HG02885 (cell line): Measurements from ENCODE around the gene ABCG8.

Experiments
- ATAC-seq: cut with Tn5 transposase; IDR thresholded peaks from one replicate; pipeline ENCODE4 v1.9.1; 2021; ENCODE audit warnings: mild to moderate bottlenecking; ENCODE audit not compliant: unreplicated experiment, poor library complexity

The ABCG8 gene

GRCh38 chr2:43853141-43854081 lies 14.6 kb downstream of the ABCG8 start:
- ATAC-seq: no peak

- ATAC-seq: no peak
These were observed 15.9 kb downstream of the ABCG8 start for GRCh38 chr2:43854671-43855070.

DNA sequence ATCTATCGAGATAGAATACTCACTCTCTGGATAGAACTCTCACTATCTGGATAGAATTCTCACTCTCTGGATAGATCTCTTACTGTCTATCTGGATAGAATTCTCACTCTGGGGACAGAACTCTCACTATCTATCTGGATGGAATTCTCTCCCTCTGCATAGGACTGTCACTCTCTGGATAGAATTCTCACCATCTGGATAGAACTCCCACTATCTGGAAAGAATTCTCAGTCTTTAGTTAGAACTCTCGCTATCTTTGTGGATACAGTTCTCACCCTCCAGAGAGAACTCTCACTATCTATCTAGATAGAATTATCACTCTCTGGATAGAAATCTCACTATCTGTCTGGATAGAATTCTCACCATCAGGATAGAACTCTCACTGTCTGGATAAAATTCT lies 16.5 kb downstream of the ABCG8 start:
- ATAC-seq: no peak

GRCh38 chr2:43872151-43872550 lies 33.4 kb downstream of the ABCG8 start:
- no peak for ATAC-seq

DNA sequence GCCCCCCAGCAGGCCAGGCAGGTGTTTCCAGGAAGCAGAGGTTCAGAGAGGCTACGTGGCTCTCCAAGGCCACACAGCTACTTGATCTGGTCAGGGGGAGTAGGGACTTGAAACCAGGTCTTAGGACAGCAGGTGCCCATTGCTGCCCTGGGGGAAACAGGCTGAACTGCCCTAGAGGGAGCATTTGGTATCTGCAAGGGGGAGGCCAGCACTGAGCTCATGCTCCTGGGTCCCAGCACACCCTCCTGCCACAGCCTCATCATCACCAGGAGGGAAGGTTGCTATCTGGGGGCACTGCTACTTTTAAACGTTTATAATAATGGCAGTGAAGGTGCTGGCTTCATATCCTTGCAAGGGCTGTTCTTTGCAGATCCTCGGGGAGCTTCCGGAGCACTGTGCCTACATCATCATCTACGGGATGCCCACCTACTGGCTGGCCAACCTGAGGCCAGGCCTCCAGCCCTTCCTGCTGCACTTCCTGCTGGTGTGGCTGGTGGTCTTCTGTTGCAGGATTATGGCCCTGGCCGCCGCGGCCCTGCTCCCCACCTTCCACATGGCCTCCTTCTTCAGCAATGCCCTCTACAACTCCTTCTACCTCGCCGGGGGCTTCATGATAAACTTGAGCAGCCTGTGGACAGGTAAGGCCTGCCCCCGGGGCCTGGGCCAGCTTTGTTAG lies 36.1 kb downstream of the ABCG8 start:
- no peak for ATAC-seq

DNA sequence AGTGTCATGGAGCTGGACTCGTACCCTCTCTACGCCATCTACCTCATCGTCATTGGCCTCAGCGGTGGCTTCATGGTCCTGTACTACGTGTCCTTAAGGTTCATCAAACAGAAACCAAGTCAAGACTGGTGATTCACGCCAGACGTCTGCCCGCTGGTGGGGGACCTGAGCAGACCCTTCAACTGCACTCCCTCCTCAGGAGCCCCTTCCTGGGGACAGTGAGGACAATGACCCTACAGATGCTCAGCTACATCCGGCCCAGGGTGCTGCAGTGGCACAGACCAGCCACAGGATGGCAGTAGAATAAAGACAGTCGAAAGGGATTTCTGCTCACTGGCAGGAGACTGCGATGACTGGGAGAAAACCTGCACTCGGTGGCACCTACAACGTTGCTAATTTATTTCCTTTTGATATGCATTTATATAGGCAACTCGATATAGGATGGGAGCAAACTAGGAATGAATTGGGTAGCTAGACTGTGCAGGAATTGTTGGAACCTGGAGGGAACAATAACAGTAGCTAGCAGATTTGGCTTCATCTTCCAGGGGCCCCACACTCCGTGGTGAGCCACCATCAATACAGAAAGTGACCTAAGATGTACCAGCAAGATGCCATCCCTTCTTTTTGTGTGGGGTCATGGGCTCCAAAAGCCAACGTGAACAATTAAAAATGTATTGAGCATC lies 39.2 kb downstream of the ABCG8 start:
- no peak for ATAC-seq

- ATAC-seq: no peak
These were observed 40.5 kb downstream of the ABCG8 start for GRCh38 chr2:43879261-43879660.

DNA sequence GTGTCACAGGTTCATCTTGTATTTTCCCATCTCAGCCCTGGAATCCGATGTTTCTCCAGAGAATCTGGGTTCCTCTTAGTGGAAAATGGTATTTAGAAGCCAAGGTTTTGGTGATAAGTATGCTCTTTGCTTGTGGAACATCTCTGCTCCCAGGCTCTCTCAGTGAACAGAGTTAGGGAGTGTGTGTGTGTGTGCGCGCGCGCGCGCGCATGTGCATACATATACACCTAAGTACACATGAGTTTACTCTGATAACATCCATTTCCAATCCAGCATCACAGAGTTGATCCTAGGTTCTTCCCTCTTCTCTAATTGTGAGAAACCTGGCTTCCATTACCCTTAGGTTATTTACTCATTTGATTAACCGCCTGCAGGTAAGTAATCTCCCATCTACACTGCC lies 41.7 kb downstream of the ABCG8 start:
- ATAC-seq: no peak

- ATAC-seq: no peak
These were observed 42.2 kb downstream of the ABCG8 start for GRCh38 chr2:43880952-43881351.

GRCh38 chr2:43882312-43882711 lies 43.5 kb downstream of the ABCG8 start:
- ATAC-seq: no peak

- ATAC-seq: no peak
These were observed 45.9 kb downstream of the ABCG8 start for GRCh38 chr2:43884689-43885088.

- ATAC-seq: no peak
These were observed 46.4 kb downstream of the ABCG8 start for GRCh38 chr2:43885132-43885632.

DNA sequence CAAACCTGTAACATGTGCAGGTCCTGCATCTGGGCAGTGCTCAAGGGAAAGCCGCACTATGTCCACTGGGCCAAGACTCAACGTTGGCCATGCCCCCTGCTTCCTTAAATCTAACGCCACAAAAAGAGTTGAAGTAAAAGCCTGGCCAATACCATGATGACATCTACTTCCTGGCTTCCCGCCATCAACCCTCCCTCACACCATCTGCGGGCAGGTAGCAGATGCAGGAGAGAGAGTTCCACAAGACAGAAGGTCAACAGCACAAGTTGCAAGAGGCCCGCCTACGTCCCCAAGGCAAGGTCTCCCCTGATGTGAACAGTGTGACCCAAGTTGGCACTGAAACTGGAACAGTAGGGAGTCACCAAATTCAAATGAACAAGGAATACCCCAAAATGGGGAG lies 48.4 kb downstream of the ABCG8 start:
- ATAC-seq: no peak

- no peak for ATAC-seq
These were observed 50.6 kb downstream of the ABCG8 start for GRCh38 chr2:43889416-43889815.

- ATAC-seq: no peak
These were observed 52.1 kb downstream of the ABCG8 start for GRCh38 chr2:43890855-43891254.

- ATAC-seq: no peak
These were observed 56.0 kb downstream of the ABCG8 start for GRCh38 chr2:43894743-43895142.

DNA sequence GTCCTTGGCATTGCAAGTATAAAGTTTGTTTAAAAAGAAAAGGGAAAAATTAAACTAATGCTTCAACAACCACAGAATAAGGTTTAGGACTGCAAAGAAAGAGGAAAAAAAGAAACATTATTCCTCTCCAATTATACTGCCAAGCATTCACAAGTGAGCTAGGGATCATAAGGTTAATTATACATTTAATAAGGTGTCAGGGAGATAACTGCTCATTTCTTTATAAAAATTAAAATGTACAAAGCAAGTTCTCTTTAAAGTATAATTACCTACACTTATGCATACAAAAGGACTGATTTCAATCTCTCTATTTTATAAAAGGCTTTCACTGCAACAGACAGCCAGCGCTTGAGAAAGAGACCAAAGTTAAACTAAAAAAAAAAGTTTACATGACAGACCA lies 58.1 kb downstream of the ABCG8 start:
- ATAC-seq: no peak

DNA sequence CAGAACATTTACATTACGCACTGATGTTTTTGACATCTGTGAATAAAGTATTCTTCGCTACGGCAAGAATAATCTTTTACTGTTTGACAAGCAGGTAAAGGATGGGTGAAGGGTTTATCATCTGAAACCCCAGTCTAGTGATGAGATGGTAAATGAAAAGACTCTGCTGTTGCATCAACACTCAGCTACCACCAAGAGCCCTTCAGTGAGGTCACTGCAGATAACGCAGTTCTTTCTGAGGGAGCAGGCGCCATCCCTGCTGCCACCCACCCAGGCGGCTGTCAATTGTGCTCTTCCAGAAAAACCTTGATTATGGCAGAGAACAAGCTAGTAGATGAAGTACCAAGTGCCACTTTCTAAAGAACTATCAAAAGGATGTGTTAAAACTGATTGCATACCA lies 58.7 kb downstream of the ABCG8 start:
- ATAC-seq: no peak

DNA sequence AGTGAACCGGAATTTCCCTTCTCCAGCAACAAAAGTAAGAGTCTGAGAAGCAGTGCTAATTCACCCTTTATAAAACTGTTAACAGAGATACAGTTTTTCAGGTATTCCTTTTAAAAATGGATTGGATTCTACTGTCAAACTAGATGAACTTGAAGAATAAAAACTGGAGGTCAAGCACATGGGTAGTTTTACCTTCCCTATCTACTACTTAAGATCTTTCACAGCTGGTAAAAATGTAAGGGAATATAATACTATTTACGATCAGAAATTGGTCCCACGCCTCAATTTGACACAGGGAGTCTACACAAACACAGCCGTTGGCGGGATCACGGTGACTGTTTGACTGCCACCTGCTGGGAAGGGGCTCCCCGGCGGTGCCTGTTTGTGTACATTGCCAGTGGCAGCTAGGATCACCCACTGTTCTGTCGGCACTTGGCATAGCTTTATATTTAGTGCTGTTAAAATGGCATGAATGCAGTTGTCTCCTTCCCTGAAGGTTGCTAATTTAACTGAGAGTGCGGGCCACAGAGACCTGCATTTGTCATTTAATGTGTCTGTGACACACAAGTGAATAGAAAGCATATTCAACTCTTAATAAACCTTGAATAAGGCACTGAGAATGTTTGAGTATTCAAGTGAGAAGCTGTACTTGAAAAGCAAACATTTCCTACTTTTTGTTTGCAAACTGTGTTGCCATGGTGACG lies 59.5 kb downstream of the ABCG8 start:
- ATAC-seq: no peak

DNA sequence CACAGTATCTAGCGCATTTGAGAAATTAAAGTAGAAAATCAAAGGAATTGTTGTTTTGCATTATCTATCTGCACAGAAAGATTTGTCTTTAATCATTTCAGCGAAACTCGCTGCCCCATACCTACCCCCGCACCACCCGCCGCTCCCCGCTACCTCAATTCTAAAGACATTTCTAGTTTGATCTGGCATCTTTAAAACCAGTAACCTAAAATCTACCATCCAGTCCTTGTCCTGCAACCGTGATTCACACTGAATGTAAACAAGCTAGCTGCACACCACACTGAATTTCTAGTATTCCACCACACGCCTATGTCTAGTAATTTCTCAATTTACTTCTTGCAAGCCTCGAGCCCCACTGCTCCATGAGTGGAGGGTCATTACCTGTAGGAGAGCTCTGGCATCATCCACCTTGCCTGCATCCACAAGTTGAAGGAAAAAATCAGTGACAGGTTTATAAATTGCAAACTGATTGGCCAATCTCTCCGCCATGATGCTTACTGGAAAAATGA lies 60.1 kb downstream of the ABCG8 start:
- no peak for ATAC-seq
